HG02970 (cell line): ENCODE data around the gene ACSS1.

Source experiments
- ATAC-seq: cut with Tn5 transposase; IDR thresholded peaks from one replicate; pipeline ENCODE4 v1.9.1; 2021; ENCODE audit warnings: mild to moderate bottlenecking, moderate library complexity, moderate number of reproducible peaks; ENCODE audit not compliant: unreplicated experiment, low FRiP score

ACSS1 gene

DNA sequence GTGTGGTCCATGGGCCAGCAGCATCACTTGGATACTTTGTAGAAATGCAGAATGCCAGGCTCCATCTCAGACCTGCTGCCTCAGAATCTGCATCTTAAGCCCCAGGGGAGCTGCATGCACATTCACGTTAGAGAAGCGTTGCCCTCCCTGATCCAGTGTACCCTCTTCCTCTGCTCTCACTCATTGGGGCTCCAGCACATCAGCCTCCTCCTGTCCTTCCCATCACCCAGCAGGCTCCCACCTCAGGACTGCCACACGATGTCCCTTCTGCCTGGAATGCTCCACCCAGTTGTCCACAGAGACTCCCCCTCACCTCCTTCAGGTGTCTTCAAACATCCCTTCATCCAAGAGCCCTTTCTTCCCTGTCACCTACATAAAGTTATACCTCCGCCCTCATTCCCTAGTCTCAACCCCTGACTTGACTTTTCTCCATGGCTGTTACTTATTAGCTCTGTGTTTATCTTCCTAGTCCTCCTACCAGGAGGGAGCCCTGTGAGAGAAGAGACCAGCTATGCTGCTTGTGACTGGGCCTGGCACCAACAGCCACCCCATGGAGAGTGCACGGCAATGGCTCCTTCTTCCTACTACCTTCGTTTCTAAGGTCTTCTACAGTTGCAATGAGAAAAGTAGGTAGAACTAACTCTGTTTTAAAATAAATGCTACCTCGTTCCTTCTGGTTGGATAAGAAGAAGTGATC lies 3.3 kb upstream of the ACSS1 start:
- ATAC-seq: no peak

DNA sequence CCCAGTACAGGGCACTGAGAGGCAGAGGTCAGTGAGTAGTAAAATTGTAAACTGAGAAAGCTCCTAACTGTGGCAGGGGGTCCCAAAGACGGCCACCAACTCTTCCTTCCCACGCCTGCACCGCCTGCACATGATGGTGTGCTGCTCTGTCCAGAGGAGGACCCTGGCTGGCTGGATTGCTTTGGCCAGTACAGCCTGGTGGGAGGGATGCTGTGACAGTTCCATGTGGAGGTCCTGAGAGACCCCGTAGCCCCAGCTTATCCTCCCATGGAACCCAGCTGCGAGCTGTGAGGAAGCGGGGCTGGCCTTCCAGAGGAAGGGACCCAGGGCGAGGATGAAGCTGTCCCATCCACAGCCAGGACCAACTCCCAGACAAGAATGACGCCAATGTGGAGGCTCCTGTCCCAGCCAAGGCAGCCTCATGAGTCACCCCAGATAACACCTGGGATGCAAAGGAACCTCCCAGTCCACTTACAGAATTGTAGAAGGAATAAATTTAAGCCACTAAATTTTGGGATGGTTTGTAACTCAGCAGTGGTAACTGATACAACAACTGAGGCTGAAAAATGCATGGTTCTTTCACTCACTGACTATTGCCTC lies 2.0 kb upstream of the ACSS1 start:
- no peak for ATAC-seq

DNA sequence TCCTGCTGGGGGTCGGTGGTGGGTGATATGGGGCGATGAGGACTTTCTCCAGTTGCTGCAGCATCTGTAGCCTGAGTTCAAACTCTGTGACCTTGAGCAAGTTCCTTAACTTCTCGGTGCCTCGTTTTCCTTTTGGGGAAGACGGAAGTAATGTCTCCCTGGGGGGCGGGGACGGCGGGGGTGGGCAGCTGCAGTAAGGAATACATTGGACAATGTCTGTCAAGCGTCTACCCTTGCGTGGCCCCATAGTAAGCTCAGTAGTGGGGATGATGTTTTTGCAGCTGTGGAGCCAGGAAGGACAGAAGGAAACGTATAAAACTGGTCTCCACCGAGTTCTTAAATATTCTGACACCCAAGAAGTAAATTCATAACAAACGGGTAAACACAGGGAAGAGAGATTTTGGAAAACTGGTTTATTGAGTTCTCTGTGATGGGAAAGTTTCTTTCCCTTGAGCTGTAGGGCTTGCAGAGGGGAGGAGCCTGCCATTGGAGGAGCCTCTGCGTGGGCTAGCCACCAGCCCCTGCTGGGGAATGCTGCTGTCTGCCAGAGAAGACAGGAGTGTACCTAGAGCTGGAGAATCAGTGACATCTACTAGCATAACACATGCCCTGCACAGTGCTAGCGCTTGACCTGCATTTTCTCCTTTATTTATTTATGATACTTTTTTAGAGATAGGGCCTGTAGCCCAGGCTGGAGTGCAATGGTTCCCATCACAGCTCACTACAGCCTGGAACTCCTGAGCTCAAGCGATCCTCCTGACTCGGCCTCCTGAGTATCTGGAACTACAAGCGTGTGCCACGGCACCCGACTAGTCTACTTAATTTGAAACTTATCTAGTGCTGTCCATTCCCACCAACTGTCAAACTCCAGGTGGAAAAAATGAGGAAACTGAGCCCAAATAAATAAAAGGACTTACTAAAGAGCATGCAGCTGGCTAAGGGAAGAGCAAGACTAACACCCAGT lies 1.2 kb upstream of the ACSS1 start:
- ATAC-seq: no peak

DNA sequence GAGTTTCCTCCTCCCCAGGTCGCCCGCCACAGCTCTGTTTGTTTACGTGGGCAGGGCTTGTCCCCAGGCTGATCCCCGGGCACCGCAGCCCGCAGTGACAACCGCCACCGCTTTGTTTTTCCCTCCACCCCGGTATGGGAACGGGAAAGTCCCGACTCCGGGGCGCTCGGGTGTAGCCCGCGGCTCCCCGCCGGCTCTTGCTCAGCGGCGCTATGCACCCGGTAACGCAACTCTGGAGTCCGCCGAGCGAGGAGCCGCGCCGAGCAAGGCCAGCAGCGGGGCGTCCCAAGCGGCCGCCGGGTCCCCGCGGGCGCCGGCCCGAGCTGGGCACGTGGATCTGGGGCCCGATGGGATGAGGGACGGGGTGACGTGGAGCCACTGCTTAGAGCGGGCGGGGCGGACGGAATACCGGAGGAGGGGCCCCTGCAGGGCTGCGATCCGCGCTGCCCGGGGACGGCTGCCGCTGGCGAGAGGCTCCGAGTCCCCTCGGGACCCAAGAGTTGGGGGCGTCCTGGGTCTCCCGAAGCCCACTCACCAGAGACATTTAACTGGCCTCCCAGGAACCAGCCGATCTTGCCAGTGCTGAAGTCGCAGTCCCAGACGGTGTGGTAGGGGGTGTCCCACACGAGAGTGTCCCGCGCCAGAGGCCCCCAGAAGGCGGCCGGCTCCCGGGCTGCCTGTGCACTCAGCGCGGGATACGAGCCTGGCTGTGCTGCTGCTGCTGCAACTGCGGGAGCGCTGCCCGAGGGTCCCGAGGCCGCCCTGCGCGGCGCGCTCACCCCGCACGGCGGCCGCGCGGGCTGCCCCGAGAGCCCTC lies 497 bp downstream of the ACSS1 start:
- peak; percentile 37 for ATAC-seq

DNA sequence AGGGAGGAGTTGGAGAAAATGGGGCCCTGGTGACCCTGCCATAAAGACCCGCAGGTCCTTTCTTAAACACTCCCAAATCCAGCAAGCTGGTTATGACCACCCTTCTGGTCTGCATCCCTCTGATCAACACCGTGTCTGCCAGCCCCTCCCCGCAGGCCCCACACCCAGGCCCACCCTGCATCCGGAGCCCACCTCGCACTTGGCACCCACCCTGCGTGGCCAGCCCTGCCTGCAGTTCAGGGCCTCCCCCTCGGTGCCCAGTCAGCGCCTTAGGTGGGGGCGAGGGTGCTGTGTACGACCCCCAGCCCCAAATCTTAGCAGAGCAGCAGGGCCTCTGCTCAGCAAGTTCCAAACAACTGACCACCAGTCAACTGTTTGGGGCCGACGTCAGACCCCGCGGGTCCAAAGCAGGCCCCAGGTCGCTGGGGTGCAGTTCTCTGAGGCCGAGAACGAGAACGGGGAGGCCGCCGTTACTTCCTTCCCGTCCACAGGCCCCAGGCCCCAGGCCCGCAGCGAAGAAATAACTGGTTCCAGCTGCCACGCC lies 1.2 kb downstream of the ACSS1 start:
- no peak for ATAC-seq

DNA sequence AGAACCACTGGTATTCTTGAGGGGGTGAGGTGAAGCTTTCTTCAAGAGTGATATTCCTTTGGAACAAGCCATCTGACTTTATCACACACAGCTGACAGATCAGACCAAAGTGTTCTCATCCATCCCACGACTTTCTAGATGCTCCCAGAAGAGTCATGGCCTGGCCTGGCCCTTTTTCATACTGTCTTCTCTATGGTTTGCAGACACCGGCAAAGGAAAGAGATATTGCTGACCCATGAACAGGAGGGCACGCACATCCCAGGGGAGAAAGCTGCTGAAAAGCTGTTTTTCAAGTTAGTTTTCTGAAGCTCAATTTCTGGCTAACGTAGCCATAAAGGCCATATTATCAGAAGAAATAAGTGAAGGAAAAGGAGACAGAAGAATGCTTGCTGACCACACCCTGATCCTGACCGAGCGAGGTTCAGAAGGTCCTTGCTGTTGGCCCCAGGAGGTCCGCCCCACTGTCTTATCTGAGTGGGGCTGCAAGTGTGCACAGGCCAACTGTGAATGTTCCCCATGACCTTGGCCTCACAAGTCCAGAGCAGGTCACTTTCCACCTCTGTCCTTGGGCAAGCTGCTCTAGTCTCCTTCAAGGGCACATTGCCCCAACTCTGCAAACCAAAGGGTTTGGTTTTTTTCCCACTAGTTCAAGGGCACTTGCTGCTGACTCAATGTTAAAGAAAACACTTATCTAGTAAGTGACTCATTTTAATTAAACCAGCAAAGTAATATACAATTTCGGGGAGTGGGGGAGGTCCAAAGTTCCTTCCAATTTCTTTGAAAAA lies 2.0 kb downstream of the ACSS1 start:
- no peak for ATAC-seq

DNA sequence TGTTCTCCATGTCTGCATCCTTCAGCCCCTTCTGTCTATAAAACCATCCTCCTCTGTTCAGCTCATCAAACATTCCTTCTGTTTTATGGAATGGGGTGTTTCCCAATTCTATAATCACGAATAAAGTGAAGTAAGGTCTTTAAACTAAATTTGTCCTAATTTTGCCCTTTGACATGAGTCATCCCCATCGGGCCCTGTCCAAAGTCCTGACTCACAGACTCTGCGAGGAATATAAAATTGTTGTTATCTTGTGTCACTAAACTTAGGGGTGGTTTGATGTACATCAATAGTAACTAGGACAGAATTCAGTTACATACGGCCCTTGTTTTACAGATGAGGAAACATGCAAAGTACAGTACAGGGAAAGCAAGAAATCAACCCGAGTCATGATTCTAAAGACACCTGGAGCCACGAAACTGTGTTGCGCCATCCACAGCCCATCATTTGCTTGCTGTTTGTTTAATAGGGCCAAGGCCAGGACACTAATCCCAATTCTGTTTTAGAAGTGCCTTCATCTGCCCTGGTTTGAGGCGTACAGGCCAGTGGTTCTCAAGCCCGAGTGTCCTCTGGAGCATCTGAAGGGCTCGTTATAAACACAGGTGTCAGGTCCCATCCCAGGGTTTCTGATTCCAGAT lies 2.8 kb downstream of the ACSS1 start:
- no peak for ATAC-seq

DNA sequence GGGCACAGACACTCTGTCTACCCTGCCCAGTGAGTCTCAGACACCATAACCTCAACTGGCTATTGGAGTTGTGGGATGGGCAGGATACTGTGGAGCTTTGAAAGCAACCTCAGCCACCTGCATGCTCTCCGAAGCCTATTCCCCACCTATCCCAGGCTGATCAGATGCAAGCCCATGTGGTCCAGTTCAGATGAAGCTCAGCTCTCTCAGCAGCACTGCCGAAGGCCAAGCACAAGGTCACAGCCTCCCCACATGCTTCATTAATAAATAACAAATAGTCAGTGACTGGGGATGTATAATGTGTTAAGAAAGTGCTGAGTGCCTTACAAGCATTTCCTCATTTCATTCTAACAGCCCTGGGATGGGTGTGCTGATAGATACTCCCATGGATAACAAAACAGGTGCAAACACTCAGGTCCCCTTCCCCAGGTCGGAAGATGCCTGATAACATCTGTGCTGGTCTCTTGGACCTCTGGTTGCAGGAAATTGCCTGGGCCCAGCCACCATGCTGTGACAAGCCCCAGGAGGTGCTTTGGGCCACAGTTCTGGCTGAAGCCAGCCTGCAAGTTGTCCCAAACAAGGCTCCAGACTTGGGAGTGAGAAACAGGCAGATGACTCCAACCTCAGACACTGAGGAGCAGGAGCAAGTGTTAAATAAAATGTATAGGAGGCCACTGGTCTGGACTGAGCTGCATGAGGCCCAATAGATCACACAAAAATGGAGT lies 3.7 kb downstream of the ACSS1 start:
- ATAC-seq: no peak

DNA sequence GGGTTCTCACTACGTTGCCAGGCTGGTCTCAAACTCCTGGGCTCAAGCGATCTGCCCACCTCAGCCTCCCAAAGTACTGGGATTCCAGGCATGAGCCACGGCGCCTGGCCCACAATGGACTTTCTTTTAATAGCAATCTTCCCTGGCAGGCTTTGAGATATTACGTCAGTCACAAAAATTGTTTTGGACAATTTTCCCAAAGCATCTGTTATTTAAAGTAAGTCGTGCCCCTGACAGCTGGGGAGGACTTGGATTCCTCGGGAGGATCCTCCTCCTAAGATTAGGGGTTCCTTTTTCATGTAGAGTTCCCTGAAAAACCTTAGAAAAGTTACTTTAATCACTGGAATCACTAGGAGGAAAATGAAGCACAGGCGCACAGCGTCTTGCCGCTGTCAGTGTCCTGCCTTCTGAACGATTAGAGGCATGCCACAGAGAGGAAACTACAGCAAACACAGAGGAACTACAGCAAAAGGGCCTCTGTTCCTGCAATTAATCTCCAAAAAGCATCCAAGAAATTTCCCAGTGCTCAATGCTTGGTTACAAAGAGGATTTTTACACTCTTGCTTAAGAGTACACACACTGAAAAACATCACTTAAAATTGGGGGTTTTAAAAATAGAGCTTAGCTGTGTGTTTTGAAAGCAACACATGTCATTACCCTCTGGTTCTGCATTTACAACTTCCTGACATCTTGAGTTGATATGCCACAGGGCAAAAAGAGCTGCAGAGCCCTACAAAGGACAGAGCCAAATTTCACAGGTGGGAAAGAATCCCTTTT lies 4.5 kb downstream of the ACSS1 start:
- no peak for ATAC-seq

DNA sequence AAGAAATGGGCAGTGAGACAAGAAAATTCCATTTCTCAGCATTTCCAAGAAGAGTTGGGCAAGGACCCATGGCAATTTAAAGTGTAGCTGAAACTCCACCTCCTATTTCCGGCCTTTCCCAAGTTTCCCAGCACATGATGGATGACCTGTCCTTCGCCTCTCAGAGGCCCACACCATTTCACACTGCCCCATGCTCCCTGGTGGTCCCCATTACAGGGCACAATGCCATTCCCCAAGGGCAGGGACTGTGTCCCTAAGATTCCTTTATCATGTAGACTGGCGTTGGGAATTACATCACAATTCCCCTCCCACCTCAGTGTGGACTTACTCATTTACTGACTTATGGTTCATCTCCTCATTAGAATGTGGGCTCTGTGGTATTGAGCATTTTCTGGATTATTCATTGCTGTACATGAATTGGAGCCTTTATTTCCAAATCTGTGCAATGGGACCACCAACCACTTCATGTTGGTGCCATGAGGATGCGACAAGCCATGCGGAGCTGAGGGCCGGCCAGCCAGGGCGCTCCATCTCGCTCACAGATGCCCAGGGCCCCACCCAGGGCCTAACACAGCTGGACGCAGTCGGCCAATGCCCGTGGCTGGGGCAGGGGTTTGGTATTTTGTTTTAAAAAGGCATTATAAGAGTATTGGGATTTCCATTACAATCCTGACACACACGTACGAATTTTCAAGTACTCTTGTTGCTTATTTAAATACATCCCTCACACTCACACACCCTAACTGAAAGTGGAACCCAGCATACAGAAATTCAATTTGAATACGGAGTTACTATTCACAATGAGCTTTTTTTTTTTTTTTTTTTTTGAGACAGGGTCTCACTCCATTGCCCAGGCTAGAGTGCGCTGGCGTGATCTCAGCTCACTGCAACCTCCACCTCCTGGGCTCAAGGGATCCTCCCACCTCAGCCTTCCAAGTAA lies 5.4 kb downstream of the ACSS1 start:
- no peak for ATAC-seq

DNA sequence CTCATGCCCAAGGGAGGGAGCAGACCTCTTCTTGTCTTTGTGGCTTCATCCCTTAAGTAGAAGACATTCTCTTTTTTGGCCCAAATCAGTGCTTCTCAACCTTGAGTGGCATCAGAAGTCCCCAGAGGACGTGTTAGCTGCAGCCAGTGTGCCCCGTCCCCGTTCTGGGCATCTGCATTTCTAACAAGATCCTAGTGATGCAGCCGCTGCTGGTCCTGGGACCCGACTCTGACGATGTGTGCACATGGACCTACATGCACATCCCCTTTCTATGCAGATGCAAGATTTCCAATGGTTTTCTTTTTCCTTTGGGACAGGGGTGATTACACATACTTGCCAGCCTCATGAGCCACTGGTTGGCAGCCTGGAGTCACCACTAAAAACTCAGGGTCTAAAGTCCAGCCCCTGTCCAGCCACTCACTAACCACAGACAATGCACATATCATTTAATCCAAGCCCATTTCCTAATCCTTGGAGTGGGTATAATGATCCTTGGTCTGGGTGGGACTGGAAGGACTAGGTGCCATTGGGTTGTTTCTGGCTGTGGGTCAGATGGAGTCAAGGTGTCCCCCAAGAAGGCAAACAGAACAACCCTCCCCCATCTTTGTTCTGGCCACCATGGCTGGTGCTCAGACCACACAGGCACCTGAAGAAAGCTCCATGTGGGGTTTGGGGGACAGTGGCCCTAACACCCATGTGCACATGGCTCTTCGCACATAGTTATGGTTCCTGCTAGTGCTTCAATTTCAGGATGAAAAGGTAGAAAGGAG lies 6.4 kb downstream of the ACSS1 start:
- no peak for ATAC-seq

DNA sequence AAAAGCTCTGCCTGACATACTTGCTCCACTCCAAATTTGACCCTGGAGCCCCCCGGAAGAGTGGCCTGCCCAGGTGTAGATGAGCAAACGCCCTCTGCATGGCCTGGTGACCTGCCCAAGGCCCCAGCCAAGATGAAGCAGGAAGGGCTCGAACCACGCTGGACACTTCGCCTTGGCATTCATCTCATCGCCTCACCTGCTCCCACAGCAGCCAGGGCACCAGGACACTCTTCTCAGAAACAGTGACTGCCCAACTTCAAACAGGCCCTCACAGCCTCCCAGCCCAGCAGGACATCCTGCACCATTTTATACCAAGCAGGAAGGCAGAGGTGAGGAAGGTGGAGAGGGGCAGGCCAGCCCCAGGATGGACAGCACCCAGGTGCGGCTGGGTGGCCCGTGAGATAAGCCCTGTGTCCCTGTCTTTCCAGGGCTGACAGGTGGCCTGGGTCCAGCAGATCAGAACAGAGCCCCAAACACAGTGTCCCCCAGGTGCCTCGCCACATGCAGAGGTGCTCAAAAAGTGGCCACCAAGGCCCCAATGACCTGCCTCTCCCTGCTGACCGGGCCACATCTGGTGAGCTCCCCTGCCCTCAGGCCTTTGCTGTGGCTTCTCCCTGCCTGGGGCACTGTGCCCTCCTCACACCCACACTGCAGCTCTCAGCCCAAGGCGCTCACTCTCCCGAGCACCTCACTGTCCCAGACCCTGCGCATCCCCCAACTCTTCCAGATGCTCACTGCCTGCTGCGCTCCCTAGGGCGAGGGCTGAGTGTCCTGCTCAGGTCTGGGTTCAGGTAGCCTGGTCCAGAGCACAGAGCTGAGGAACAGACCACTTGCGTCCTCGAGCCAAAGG lies 7.2 kb downstream of the ACSS1 start:
- ATAC-seq: no peak

DNA sequence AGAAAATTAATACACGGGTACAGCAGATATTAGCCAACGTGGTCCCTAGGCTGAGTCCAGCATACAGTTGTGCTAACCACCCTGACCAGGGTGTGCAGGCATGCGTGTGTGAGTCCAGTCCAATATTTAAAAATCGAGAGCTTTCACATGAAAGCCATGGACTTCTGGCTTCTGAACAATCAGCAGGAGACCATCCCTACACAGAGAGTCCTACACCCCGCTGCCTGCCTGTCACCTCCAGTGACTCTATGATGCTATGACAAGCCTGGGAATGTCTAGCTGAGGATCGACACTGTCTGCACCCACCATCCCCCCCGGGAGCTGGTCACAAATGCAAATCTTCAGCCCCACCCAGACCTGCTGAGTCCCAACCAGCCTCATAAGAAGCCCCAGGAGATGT lies 7.9 kb downstream of the ACSS1 start:
- no peak for ATAC-seq

DNA sequence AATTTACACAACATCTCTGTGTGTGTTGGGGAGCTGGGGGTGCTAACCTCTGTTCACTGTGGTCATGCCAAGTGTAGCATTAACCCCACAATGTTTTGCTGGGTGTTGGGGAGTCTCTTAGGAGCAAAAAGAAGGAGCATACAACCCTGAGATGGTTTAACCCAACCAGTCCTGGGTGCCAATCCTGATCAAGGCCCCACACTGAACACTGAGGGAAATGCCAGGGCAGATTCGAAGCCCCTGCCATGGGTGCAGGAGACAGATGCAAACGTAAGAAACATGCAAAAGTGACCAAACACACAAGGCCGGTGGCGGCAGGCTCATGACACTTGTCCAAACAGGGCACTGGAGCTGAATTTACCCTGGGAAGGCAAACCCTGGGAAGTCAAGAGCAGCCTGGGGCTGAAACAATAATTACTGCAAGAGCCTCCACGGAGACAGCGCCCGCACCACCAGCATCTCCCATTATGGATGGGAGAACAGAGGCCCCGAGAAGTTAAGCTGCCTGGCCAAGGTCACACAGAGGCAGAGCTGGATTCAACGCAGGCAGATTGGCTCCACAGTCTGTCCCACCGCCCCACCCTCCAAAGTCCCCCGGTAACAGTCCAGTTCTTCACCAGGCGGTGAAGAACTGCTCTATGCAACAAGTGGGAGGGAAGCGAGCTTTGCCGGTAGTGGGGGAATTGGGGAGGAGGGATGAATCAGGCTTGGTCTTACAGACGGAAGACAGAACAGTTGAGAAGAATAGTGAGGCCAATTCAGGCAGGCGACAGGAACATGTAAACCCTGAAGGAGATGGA lies 8.5 kb downstream of the ACSS1 start:
- no peak for ATAC-seq
